LNCaP clone FGC (cell line): Measurements from ENCODE around the gene PGBD5.

Experiments used
- DNase-seq: peaks from one replicate; pipeline ENCODE4 v3.0.0-alpha.2; 2011; ENCODE audit warnings: low read depth
- H3K4me3 ChIP-seq: 2 replicates; pipeline ENCODE4 v1.5.1; 2011; ENCODE audit warnings: mild to moderate bottlenecking, low read depth, low read length, control low read depth
- TF ChIP-seq, protein P1 (sequence below): IDR thresholded peaks from 2 replicates; pipeline ENCODE4 v1.5.1; 2012; ENCODE audit warnings: mild to moderate bottlenecking; ENCODE audit not compliant: control insufficient read depth, insufficient read depth; ENCODE audit errors: extremely low read depth

The PGBD5 gene

DNA sequence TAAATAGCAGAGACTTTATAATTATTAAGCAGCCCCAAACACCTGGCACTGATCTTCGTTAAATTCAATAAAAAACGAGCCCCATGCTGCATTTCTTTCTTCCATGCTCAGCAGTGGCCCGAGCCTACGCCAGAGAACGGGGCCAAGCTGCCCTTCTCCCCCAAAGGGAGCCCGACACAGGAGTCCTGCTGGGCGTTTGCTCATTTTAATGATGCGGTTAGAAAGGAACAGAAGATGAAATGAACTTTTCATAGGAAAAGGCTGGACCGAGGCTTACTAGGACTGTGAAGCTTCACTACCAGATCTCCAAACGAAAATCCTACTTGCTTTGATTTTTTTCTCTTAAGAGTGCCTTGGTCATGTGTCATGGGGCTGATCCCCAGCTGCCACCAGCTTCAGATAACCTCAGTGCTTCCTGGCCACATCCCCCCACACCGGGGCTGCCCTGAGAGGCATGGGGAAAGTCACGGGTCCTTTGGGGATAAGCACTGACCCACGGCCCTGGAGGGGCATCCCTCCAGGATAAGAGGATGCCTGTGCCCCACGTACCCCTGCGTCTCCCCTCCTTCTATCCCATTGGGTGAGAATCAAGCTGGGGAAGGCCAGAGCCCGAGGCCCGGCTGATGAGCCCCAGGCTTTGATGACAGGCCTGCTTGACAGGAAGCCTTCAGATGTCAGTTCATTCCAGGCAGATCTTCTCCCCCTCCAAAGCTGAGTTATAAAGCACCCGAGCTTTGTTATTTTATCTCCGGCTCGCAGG is 34.2 kb downstream of the PGBD5 start:
- DNase-seq = no peak
- TF ChIP-seq, protein P1, sequence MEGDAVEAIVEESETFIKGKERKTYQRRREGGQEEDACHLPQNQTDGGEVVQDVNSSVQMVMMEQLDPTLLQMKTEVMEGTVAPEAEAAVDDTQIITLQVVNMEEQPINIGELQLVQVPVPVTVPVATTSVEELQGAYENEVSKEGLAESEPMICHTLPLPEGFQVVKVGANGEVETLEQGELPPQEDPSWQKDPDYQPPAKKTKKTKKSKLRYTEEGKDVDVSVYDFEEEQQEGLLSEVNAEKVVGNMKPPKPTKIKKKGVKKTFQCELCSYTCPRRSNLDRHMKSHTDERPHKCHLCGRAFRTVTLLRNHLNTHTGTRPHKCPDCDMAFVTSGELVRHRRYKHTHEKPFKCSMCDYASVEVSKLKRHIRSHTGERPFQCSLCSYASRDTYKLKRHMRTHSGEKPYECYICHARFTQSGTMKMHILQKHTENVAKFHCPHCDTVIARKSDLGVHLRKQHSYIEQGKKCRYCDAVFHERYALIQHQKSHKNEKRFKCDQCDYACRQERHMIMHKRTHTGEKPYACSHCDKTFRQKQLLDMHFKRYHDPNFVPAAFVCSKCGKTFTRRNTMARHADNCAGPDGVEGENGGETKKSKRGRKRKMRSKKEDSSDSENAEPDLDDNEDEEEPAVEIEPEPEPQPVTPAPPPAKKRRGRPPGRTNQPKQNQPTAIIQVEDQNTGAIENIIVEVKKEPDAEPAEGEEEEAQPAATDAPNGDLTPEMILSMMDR = no peak
- no peak overlapping the region for H3K4me3 ChIP-seq

GRCh38 chr1:230390371-230390770 is 35.8 kb downstream of the PGBD5 start:
- TF ChIP-seq, protein P1 = no peak
- no peak for DNase-seq
- H3K4me3 ChIP-seq = no peak overlapping the region

DNA sequence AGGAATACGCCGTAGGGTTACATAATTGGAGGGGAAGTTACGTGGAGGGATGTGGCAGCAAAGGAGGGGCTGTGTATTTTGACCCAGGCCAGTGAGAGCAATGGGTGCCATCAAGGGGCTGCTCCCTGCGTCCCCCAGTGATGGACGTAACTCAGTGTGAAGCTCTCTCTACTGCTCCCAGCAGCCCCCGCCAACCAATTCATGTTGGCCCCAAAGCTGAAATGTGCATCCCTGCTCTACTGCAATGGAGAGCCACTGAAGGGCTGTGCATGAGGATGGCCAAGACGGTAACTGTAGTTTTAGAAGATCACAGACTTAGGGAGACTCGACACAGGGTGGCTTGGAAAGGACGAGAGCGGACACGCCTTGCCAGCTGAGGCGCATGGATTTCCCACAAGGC is 38.3 kb downstream of the PGBD5 start:
- H3K4me3 ChIP-seq = no peak overlapping the region
- no peak for DNase-seq
- TF ChIP-seq, protein P1 = no peak

DNA sequence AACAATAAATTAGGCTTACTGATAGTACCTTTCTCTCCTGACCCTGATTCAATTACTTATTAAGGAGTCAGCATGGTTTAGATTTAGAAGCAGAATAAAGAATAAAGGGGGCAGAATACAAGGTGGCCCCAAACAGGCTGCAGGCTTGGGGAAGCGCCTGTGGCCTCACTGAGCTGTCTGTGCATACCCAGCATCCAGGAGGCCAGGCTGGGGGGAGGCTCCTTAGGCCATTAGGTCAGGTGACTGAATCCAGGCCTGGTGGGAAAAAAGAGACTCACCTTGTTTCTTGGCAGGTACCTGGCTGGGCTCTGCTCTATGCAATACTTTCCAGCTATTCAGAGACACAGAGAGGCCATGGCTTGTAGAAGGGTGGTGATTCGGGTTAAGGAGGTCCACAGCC is 38.8 kb downstream of the PGBD5 start:
- no peak overlapping the region for H3K4me3 ChIP-seq
- TF ChIP-seq, protein P1 = no peak
- DNase-seq = no peak

- TF ChIP-seq, protein P1 = no peak
- no peak overlapping the region for H3K4me3 ChIP-seq
- no peak for DNase-seq
Measured at GRCh38 chr1:230386637-230387262, 39.4 kb downstream of the PGBD5 start.

DNA sequence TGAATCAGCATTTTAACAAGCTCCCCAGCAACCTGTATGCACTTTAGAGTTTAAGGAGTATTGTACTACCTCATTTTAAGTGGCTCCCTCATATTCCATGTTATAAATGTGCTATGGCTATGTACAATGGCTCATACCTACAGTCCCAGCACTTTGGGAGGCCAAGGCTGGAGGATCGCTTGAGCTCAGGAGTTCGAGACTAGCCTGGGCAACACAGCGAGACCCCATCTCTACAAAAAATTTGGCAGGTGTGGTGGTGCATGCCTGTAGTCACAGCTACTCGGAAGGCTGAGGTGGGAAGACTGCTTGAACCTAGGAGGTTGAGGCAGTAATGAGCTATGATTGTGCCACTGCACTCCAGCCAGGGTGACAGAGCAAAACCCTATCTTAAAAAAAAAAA is 40.2 kb downstream of the PGBD5 start:
- TF ChIP-seq, protein P1 = no peak
- DNase-seq = no peak
- H3K4me3 ChIP-seq = no peak overlapping the region

- H3K4me3 ChIP-seq = no peak overlapping the region
- no peak for DNase-seq
- TF ChIP-seq, protein P1 = no peak
Measured at GRCh38 chr1:230385158-230385450, 41.0 kb downstream of the PGBD5 start.
